Renal cortical epithelial cell (primary cell): Measurements from ENCODE around the gene ST14. TPM values are rescaled to one million over a fixed set of nuclear protein-coding genes. Genes with fewer than 3 reads are reported as not detected.
A peak's percentile ranks its signal among the peaks of the same experiment; 100 is the strongest.

Experiments used
- DNase-seq: peaks from one replicate; pipeline ENCODE4 v3.0.0-alpha.2; 2011; ENCODE audit warnings: low read depth
- total RNA-seq: library from RNA; depleted of rRNA; stranded (reverse); fragments of >200 nt; gene quantifications from 2 replicates; pipeline ENCODE4 v1.2.3, GENCODE V29; 2014

ST14 gene
- 35.1 and 137 TPM in 2 replicates for total RNA-seq

- DNase-seq = no peak
Observed at GRCh38 chr11:130159657-130160497, at the start of gene ST14. ST14 (plus strand) TSS chr11:130159782; CDS start chr11:130159980, 198 bp downstream.

DNA sequence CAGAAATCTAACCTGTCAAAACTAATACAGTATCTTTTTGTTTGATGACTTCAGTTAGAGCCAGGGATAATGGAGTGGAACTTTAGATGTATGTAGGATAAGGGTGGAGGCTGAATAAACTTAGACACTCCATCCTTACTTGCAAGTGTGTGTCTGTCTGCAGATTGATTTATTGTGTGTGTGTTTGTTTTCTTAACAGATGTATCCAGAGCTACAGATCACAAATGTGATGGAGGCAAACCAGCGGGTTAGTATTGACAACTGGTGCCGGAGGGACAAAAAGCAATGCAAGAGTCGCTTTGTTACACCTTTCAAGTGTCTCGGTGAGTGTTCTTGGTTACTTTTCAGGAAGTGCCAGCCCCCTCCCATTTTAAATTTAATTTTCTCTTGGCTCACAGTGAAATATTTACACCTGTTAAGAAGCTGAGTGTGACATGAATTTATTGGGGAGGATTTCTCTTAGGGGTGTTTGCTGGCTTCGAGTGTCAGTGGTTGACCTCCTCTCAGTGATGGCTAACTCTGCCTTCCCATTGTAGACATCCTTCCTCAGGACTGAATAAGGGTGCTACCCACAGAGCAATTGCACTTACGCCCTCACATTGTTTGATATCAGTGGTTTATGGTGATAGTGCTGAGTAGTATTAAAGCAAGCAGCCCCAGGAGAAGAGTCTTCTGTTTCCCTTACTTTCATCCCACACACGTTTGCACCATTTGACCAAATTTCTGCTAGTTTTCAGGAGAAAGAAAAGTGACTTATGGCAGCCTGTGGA lies 49.1 kb upstream of the ST14 start:
- DNase-seq = no peak

DNA sequence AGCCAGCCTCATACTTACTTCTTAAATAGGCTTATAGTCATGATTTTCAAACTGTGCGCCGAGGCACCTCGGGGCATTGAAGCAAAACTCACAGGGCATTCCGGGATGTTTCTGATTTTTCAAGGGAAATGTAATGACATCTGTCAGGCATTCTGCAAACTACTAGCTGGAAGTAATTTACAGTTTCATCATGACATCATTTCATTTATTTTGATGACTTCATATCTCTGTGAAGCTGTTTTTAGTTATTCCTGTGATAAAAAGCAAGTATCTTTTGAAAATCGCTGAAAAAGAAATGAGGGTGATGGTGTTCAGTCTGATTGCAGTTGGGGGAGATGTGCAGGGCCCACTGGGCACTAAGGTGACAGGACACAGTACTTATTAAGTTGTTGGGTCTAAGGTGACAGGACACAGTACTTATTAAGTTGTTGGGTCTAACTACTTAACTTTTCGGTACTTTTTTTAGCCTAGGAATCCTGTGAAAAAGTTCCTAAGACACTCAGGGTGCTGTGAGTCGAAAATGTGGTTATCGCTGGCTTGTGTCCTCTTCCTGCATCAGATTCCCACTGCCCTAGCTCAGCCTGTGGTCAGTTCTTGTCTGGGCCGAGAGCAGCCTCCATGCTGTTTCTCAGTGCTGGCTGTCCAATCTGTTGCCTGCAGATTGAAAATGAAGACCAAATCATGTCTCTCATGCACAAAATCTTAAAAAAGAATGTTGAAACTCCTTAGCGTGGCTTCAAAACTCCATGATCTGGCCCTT lies 47.3 kb upstream of the ST14 start:
- no peak for DNase-seq

GRCh38 chr11:130114281-130114680 lies 45.3 kb upstream of the ST14 start:
- no peak for DNase-seq

- no peak for DNase-seq
Observed at GRCh38 chr11:130114726-130115125, 44.9 kb upstream of the ST14 start.

DNA sequence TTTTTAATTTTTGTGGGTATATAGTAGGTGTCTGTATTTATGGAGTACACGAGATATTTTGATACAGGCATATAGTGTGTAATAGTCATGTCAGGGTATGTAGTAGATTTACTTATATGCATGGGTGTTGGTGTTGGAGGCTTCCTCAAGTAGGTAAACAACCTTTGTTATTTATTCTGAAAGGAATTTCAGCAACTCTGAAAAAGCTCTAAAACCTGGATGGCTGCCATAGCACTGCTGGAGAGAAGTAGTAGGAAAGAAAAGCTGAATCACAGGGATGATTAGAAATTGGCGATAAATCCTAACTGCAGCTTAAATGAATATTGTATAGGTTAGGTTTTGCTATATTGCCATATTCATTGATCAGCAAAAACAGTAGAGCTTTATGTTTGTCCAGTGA lies 44.4 kb upstream of the ST14 start:
- DNase-seq = peak; percentile 64

DNA sequence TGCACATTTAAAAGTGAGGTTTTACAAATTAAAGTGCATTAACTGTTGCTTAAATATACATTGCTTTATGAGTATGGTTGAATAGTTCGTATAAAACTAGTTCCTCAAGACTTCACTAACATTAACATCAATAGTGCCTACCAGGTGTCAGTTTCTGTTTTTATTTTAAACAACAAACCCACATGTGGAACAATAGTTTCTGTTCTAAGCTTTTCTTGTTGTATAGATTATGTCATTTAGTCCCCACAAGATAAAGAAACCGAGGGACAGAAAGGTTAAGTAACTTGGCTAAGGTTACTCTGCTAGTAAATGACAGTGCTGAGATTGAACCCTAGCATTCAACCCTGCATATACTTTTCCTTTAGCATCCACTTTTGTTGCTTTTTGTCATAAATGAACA lies 41.4 kb upstream of the ST14 start:
- no peak for DNase-seq

DNA sequence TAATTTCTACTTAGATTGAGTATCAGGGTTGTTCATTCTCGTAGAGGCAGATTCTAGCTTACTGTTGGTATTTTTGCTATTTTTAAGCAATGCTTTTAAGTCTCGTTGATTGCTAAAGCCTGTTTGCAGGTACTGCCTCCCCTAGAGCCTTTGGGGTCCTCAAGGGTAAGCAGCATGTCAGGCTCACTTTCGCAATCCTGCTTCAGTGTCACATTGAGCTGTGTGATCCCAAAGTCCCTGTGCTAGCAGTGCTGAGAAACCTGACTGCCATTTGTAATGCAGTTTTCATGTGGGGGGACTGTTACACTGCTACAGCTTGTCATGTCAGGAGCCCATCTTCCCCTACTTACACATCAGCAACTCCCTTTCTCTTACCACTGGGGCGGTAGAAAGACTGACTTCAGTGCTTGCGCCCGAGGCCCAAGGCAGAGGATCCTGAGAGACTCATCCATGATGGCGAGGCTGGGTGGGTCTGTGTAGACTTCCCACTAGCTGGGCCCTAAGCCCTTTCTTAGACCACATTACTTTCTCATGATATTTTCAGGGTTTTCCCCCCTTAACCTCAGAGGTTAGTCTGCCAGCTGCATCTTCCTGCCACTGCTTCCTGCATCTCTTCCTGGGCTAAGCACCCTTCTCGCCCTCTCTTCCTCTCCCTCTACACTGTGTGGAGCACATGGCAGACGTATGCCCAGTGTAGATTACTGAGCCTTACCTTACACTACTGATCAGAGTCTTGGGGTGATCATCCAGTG lies 40.8 kb upstream of the ST14 start:
- DNase-seq = no peak

DNA sequence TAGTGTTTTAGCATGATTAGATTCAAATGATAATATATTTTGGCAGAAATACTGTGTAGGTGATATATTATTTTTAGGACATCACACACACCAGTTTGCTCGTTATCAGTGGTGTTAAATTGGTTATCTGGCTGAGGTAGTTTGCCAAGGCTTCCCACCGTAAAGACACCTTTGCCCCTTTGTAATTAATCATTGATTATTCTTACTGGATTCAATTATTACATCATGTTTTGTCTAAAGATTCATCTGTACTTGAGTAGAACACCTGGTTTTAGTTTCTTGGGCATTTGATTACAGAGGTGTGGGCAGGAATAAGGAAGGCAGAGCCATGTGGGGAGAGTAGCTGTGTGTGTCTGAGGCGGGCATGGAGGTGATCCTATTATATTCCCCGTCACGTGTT lies 39.5 kb upstream of the ST14 start:
- no peak for DNase-seq

DNA sequence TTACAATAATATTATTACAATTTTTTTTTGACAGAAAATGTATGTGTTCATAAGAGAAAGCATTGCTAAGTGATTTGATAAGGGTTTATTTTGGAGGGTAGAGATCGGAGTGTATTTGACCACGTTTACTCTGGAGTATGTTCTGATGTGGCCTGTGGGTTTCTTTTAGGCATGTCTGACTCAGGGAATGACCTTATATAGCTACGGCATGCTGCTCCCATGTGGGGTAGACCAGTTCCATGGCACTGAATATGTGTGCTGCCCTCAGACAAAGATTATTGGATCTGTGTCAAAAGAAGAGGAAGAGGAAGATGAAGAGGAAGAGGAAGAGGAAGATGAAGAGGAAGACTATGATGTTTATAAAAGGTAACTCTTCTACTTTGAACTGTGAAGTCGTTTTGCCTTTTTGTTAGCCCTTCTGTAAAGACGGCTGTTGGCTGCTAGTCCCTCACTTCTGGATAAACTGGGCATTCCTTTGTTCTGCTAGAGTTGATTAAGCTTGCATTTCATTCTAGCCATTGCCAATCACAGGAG lies 38.1 kb upstream of the ST14 start:
- DNase-seq = peak; percentile 33

DNA sequence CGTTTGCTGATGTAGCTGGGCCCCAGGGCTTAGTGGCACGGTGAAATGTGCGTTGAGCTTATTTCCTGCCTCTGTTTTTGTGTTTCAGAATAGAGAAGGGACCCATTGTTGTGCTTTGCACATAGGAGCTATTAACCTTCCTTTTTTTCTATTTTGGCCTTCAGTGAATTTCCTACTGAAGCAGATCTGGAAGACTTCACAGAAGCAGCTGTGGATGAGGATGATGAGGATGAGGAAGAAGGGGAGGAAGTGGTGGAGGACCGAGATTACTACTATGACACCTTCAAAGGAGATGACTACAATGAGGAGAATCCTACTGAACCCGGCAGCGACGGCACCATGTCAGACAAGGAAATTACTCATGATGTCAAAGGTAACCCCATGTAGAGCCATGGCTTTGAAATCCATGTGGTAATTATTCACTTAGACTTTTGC lies 37.4 kb upstream of the ST14 start:
- no peak for DNase-seq

DNA sequence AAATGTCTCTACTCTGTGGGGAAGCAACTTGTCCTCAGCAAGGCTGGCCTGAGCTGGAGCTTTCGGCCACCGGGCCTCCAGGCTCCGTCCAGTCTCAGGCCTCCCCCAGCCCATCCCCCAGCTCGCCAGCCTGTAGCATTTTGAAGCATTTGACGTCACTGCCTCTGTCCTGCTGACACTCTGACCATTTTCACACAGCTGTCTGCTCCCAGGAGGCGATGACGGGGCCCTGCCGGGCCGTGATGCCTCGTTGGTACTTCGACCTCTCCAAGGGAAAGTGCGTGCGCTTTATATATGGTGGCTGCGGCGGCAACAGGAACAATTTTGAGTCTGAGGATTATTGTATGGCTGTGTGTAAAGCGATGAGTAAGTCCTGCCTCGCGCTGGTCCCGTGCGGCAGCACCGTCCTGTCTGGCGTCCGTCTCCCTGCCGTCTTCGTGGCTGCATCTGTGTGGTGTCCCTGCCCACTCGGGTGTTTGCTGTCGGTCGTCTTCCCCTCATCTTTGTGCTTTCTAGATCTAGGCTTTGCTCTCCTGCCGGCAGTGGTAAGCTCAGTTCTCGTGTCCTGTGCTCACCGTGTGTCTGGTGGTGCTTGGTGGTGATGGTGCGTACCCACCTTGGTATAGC lies 36.1 kb upstream of the ST14 start:
- no peak for DNase-seq

DNA sequence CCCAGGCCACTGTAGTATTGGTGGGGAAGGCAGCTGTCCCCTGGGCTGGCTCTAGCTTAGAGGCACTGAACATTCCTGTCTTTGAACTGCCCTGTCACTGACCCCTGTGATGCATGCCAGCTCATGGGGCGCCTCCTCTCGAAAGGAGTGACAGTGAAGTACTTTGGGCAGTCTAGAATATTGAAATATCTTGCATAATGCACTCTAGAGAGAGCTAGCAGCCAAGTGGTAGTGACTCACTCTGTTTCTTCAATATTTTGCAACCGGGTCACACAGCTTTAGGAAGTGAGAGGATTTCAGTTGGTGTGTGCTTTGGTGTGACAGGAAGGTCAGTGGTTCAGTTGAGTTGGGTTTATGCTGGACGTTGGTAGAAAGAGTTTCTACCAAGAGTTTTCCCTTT lies 35.5 kb upstream of the ST14 start:
- DNase-seq = peak; percentile 95

- DNase-seq = no peak
Observed at GRCh38 chr11:130125638-130126037, 33.9 kb upstream of the ST14 start.

DNA sequence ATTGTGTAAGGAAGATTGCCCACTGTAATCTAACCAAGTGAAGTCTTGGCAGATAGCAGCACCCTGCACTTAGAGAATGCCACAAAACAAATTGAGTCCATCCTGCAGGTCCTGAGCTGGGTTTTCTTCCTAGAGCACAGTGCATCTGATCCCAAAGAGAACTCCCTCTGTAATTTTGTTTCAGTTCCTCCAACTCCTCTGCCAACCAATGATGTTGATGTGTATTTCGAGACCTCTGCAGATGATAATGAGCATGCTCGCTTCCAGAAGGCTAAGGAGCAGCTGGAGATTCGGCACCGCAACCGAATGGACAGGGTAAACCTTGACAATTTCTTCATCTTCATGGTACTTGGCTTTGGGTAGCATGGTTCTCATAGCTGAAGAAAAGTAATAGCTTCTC lies 33.1 kb upstream of the ST14 start:
- DNase-seq = no peak

GRCh38 chr11:130127509-130127908 lies 32.1 kb upstream of the ST14 start:
- no peak for DNase-seq

DNA sequence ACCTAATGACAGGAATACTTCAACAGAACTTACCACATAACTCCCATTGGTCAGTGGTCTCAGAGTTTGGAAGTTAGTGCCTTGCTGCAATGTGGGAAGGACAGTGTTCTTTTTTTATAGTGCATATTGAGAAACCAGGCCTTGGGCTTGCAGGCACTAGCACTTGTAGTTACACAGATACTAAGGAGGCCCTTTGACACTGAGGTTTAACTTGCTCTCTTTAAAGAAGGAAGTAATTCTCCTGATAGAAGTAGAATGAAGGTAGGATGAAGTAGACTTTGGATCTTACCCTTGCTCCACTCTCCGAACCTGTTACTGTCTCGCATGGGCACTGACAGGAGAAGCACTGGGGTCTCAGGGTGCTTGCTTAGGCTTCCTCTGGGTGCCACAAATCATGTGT lies 31.0 kb upstream of the ST14 start:
- DNase-seq = no peak

DNA sequence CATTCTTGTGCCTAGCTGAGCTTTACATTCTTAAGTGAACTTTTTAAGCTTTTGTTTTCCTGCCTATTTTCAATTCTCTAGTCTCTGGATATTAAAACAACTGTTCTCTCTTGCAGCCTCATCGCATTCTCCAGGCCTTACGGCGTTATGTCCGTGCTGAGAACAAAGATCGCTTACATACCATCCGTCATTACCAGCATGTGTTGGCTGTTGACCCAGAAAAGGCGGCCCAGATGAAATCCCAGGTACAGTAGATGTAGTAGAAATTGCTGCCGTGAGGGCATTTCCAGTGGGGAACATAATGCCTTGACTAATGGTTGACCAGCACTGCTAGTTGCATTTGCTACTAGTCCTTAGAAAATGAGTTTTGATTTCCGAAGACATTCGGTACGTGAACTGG lies 29.7 kb upstream of the ST14 start:
- DNase-seq = no peak

DNA sequence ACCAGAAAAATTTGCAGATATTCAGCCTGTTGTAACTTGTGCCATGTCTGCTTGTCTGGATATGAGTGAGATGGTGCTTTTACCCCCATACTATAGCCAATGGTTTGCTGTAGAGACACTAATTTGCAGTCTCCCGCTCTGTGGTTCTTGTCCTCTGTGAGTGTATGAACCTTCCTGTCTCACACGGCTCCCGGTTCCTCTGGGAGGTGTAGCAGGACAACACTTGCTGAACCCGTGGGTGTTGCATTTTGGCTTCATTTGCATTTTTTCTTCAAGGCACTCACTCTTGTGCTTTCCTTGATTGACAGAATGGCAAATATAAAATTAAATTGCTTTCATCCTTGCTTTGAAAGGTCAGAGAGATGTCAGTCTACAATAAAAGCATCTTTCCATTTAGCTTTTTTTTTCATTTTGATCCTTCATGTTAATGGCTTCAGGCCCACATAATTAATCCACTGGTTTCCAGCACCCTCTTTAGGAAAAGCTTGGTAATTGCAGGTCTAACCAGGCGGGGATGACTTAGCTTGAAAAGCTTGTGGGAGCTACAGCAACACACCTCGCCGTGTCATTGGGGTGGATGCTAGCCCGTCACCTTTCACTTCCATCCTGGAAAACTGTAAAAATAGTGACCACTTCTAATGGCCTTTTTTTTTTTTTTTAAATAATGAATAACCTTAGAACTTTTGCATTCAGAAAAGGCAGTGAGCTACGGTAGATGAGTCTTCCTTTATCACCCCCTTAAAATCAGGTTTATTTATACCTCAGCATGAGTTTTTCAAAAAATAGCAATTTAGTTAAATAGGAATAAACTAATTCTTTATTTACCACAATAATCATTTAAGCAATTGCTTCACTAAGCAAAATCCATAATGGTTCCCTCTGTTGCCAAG lies 27.4 kb upstream of the ST14 start:
- peak; percentile 62 for DNase-seq

- no peak for DNase-seq
Observed at GRCh38 chr11:130133716-130134115, 25.9 kb upstream of the ST14 start.
